GM18511 (cell line): ENCODE data around the gene NOTO.

Experiments used
- ATAC-seq: cut with Tn5 transposase; IDR thresholded peaks from one replicate; pipeline ENCODE4 v1.9.1; 2021; ENCODE audit warnings: mild to moderate bottlenecking, moderate library complexity; ENCODE audit not compliant: unreplicated experiment

Gene NOTO

DNA sequence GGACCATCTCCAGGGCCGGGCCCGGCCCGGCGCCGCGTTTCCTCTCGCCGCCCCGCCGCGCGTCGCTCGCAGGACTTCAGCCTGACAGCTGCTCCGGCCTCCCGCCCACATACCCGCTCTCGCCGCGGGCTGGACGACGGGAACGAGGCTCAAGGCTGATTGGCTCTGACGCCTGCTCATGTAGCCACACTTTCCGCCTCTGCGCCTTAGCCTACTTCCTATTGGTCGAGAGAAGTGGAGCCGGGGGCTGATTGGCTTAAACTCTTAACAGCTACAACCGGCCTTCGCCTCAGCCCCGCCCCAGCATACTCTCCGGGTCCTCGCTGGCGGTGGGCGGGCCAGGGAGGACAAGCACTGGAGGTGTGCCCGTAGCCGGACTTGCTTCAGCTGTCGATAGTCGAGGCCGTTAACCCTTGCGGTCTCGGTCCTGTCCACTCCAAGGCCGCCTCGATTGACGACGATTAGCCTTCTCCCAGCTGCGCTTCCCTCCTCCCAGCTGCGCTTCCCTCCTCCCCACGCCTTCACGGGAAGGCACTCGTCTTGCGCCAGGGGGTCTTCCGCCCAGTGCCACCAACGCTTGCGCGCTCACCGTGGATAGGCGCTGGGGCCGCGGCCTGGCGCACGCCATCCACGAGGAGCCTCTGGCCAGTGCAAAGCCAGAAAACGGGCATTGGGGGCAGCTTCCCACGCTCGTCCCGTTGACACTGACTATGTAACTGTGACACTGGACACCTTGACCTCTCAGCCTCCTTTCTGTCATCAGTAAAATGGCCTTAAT lies 31.0 kb downstream of the NOTO start, which contains the start of gene PRADC1:
TSS of gene PRADC1 (minus strand) at position 86 of the 778 bp plus-strand sequence. CDS start at position 7, 79 bp downstream.
- peak; percentile 91 for ATAC-seq

DNA sequence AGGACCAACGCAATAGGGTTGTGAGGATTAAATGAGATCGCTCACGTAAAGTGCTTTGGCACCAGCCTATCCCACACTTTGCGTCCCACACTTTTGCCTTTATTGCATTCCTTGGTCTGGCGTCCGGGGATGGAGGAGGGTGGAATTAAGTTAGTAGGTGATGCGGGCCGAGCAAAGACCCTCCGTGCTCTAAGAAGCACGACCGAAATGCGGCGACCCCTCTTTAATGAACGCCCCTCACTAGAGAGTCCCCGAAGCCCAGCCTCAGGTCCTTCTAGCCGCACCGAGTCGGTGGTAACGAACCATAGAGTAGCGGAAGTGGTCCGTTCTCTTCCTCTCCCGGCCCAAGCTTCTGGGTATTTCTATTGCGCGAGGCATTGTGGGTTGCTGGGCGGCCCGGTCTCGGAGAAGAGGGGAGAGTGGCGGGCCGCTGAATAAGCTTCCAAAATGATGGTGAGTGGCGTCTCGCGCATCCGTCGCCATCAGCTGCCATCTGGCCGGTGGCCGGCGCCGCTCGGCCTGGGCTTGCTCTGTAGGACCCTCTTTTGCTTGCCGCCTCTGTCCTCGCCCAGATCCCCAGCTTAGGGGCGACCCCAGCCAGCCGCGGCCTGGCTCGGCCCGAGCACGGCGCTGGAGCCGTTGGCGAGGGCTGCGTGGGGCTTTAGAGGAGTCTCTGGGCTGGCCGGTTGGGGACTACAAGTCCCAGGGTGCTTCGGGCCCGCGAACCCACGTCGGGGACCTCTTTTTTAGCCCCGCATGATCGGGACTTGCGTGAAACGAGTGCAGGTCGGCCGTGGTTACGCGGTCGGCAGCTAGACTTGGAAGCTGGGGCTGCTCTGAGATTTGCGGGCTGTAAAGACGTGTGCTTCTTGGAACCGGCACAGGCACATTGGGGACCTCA lies 31.8 kb downstream of the NOTO start, which contains the start of gene CCT7:
TSS of gene CCT7 (plus strand) at position 377 of the 901 bp plus-strand sequence. CDS start at position 448, 71 bp downstream.
- peak; percentile 64 for ATAC-seq

DNA sequence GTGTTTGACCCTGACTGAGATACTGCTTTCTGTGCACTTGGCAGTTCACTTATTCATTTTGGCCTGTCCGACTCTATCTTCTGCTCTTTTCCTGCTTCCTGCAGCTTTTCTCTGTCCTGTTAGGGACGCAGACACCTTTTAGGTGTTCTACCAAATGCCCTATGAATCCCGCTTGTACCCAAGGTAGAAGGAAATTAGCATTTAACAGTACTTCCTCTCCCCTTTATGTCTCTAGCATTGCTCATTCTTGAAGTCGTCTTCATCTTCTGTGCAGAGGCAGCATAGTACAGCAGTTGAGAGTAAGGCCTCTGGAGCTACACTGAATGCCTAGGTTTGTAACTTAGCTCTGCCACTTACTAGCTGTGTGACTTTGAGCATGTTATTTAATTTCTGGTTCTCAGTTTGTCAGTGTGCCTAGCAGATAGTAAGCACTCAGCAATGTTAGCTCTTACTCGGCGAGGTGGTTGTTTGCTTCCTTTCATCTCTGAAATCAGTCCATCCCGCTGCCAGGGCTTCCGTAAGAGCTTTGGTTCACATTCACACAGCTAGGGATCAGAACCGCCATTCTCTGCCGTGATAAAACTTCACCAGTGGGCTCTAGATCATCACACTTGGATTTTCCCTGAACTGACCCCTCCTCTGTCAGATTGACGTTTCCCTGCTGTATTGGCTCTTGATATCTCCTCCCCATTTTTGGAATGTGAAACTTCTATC lies 33.1 kb downstream of the NOTO start:
- no peak for ATAC-seq

DNA sequence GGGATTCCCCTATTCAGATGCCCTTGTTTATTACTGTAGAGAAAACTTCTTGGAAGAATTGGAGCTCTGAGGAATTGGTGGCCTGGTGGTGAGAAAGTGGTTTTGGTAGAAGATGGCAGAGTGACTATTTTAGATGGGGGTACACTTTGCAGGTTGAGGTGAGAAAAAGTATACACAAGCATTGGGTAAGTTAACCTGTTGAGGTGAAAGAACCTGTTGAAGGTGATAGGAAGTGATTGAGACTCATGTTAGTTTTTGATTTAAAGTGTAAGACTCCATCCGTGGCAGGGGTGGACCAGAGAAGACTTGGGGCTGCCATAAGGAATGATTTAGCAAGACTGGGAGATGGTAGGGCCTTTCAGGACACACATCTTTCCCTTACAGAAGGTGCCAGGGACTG lies 34.8 kb downstream of the NOTO start:
- ATAC-seq, result no peak

DNA sequence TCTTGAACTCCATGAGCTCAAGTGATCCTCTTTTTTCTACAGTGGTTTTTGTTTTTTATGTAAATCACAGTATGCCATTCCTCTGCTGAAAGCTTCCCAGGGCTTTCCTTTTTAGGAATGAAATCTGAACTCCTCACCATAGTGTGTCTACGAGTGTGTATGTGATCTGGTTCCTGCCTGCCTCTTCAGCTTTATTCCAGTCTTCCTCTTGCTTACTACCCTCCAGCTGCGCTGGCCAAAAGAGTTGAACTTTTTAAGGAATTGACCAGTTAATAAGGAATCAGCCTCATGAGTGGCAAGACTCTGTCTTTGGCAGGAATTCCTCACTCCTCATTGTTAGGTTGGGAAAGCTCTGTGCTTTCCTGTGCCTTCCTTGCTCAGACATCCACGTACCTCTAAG lies 35.8 kb downstream of the NOTO start:
- no peak for ATAC-seq

DNA sequence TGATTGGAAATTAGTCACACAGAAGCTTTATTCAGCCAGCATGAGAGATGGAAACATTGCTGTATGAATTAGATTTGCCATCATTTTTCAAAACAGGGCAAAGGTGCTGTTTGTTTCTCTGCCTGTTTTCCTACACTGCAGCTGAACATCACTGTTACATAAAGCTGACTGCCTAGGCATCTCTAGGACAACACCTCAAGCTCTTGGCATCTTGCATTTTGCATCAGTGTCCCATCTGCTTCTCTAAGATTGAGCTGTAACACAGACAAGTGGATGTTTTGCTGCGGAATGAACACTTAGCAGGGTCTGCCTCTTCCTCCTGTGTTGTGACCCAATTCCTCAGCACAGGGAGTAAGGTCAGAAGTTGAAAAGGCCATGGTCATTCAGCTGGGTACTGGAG lies 36.6 kb downstream of the NOTO start:
- no peak for ATAC-seq

DNA sequence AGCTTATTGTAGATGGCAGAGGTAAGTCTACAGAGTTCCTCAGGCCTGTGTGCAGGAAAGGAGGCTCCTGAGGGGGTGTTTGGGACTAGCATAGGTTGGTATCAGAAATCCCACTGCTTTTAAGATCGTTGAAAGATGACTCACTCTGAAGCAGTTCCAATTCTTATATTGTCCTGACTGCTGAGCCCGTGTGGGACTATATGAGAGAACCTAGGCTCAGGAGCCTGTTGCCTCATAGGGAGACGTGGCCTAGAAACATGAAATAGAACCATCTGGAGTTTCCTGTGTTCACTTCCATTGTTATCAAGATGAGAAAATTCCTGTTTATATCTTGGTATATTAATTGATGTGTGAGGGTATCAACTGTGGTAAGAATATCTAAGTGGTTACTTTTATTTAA lies 37.4 kb downstream of the NOTO start:
- ATAC-seq, result no peak

DNA sequence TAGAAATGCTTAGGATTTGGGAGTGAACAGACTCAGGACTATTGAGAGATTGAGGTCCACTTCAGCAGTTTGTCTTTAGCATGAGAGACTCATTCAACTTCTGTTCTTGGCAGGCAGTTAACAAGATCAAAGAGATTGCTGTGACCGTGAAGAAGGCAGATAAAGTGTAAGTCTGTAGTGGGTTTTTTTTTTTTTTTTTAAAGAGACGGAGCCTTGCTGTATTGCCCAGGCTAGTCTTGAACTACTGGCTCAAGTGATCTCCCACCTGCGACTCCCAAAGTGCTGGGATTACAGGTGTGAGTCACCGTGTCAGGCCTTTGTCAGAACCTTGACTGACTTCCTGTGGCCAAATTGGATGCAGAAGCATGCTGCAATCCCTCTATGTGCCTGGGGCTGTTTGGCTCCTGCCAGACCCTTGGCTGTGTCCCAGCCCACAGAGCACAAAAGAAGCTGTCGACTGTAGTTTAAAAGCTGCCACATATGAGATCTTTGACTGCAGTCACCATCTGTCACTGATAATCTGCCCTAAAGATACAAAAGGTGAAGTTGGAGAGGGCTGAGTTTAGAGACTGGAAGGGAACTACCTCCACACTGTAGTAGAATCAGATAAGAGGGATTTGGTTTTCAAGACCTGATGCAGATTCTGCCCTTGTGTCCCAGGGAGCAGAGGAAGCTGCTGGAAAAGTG lies 41.7 kb downstream of the NOTO start:
- ATAC-seq, result no peak

DNA sequence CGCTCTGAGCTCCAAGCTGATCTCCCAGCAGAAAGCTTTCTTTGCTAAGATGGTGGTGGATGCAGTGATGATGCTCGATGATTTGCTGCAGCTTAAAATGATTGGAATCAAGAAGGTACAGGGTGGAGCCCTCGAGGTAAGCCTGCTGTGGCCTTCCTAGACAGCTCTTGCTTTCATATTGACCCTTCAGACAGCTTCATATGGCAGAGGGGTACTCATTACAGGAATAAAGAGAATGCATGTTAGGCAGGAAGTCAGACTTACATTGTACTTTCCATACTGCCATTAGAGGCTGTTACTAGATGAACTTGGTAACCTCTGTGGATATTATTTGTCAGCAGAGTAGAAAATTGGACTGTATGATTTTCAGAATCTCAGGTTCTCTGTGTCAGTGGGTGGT lies 42.2 kb downstream of the NOTO start:
- ATAC-seq, result no peak

DNA sequence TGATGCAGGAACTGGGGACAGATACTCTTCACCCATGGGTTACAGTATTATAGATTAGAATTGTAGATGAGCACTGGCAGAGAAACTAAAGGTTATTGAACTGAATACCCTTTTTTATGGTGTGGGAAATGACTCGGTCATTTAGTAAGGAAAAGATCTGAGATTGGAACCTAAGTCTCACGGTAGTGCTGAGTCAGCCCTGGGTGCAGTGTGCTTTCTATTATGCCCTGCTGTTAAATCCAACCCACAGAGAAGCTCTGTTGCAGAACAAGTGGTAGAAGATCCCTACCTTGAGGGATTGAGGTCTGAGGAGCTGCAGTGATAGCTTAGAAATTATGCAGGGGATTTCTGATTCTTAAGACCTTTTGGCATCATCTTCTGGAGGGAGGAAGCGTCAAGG lies 44.5 kb downstream of the NOTO start:
- ATAC-seq, result no peak

DNA sequence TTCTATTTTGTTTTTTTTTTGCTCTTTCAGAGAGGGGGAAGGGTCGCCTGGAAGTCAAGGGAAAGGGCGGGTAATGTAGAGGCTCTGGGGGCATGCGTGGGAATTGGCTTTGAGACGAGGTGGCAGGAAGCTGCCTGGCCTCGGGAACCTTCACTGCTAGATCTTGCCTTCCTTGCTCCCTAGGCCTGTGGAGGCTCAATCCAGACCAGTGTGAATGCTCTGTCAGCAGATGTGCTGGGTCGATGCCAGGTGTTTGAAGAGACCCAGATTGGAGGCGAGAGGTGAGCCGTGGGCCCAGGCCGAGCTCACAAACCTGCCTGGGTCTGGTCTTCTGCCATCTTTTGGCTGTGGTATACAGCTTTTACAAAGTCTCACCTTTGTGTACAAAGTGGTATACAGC lies 47.3 kb downstream of the NOTO start:
- ATAC-seq, result no peak

DNA sequence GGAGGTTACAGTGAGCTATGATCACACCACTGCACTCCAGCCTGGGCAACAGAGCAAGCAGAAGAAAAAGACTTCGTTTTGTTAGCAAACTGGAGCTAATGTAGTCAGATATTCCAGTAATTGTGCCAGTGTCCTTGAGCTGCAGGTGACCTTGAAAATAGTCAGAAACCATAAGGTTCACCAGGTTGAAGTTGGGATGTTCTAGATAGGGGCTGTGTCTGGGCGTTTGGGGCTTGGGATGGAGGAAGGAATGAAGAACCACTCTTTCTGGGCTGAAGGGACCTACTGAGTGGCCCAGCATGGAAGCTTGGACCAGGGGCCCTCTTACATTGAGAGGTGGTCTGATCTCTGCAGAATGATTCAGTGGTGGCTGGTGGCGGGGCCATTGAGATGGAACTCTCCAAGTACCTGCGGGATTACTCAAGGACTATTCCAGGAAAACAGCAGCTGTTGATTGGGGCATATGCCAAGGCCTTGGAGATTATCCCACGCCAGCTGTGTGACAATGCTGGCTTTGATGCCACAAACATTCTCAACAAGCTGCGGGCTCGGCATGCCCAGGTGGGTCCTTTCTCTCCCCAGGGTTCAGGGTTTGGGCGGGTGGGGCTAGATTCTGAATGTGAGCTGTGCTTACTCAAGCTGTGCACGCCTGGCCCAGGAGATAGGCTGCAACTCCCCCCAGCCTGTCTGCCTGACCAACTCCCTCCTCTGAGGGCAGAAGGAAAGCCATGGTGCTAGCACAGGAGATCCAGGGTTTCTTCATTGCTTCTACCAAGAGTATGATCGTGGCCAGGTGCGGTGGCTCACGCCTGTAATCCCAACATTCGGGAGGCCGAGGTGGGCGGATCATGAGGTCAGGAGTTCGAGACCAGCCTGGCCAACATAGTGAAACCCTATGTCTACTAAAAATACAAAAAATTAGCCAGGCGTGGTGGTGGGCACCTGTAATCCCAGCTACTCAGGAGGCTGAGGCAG lies 48.8 kb downstream of the NOTO start:
- ATAC-seq, result no peak

DNA sequence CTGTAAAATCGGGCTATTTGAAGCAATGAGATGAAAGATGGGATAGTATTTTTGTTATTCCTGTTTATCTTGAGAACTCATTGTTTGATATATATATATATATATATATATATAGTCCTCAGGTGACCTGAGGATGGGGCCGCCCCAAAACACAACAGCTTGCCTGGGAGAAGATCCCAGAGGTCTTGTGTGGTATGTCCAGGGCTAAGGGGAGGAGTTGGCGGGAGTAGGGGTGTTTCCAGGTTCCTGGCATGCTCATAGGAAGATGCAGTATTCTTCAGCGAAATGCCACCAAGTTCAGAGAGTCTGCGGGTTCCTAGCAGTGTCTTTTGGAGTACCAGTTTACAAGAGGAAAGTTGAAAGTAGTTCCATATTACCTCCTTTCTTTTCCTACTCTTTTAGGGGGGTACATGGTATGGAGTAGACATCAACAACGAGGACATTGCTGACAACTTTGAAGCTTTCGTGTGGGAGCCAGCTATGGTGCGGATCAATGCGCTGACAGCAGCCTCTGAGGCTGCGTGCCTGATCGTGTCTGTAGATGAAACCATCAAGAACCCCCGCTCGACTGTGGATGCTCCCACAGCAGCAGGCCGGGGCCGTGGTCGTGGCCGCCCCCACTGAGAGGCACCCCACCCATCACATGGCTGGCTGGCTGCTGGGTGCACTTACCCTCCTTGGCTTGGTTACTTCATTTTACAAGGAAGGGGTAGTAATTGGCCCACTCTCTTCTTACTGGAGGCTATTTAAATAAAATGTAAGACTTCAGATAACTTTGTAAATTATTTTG lies 50.1 kb downstream of the NOTO start:
- ATAC-seq, result no peak

DNA sequence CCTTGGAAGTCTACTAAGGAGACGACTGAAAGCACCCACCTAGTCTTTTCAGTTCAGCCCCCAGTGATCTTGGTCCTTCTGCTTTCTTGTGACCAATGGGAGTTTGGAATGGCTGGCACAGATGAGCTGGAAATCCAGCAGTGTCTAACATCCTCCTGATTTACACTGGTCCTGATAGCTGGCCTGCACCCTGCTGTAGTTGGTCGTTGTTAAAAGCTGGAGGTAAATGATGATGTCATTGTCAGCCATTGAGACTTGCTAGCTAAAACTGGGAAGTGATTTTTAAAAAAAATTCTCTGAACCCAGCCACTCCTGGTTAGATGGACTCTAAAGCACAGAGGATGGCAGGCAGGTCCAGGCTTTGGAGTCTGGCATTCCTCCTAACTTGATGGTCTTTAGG lies 51.0 kb downstream of the NOTO start:
- no peak for ATAC-seq

DNA sequence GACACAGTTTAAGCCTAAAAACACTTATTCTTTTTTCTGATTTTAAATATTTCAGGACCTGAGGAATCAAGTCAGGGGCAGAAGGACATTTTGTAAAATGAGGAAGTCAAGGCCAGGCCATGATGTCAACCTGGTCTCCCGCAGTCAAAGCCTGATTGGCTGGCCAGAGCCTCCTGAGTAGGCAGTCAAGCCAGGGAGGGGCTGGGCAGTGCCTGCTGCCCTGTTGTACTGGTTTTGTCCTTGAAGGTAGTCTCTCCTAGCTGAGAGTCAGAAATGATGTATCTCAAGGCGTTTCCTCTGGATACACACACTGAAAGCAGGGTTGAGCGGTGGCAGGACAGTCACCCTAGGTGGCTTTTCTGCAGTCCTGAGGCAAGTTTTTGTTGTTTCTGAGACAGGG lies 51.5 kb downstream of the NOTO start:
- ATAC-seq, result no peak

DNA sequence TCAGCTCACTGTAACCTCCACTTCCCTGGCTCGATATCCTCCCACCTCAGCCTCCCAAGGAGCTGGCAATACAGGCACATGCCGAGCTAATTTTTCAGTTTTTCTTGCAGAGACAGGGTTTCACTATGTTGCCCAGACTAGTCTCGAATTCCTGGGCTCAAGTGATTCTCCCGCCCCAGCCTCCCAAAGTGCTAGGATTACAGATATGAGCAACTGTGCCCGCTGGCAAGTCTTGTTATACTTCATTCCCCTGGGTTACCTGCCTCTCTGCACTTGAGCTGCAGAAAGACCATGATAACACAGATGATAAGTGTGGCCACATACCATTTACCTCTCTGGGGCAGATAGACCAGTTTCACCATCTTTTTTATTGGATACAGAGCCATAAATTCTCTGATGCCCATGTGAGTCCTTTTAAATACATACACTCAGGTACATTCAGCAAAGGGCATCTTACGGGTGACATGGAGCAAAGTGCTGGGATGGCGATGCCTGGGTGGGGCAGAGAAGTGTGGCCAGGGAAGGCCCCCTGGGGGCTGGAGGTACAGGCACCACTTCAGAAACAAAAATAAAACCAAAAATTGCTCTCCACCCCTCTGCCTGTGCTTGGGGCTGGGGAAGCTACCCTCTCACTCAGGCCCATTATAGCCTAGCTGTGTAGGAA lies 52.1 kb downstream of the NOTO start:
- no peak for ATAC-seq

DNA sequence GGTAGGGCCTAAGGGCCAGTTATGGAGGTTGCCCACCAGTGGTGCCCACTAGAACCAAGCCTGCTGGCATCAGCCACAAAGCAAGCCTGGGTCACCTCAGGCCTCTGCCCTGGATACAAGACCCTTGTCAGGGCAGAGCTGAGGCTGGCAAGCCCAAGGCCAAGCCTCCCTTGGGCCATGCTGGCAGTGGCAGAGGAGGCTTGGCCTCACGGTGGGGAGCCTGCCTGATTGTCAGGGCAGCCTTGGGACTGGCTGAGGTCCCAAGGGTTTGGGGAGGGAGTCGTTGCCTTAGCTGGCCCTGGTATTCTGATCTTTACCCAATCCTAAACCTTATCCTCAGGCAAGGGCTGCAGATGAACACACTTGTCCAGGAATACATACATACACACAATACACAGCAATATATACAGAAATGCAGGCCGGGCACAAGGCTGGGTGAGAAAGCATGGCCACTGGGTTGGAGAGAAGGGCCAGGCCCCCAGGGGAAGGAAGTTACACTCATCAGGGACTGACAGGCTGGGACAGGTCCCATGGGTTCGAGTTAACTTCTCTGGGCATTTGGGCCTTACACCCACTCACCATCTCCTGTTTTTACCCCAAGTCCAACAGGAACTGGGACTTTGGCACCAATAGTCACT lies 52.8 kb downstream of the NOTO start:
- ATAC-seq, result no peak
